Osteoblast (primary cell): ENCODE results near the gene OAS2. TPM values are rescaled to one million over a fixed set of nuclear protein-coding genes. Genes with fewer than 3 reads are reported as not detected.

Experiments
- DNase-seq: peaks from one replicate; pipeline ENCODE4 v3.0.0; 2011; ENCODE audit warnings: low spot score, mixed read lengths; ENCODE audit not compliant: insufficient read length; ENCODE audit errors: missing footprints
- H2AFZ ChIP-seq: 2 replicates; pipeline ENCODE4 v1.6.0; 2011; ENCODE audit warnings: mild to moderate bottlenecking, low read length
- H3K27ac ChIP-seq: 2 replicates; pipeline ENCODE4 v1.5.1; 2011; ENCODE audit warnings: mild to moderate bottlenecking, low read depth, low read length, moderate library complexity
- H3K27me3 ChIP-seq: 2 replicates; pipeline ENCODE4 v1.6.0; 2012; ENCODE audit warnings: mild to moderate bottlenecking, control low read depth, inconsistent platforms, low read length, moderate library complexity; ENCODE audit not compliant: insufficient read depth
- H3K36me3 ChIP-seq: 2 replicates; pipeline ENCODE4 v1.5.1; 2011; ENCODE audit warnings: mild to moderate bottlenecking, low read length, control low read depth, moderate library complexity; ENCODE audit not compliant: insufficient read depth
- H3K4me1 ChIP-seq: 2 replicates; pipeline ENCODE4 v1.5.1; 2011; ENCODE audit warnings: mild to moderate bottlenecking, low read length, control low read depth, moderate library complexity; ENCODE audit not compliant: insufficient read depth
- H3K4me2 ChIP-seq: 2 replicates; pipeline ENCODE4 v1.6.0; 2011; ENCODE audit warnings: mild to moderate bottlenecking, low read length; ENCODE audit not compliant: insufficient read depth
- H3K4me3 ChIP-seq: fragments of 200-600 bp; sonication (generic); 3 replicates; pipeline ENCODE4 v1.5.1; 2012; ENCODE audit warnings: mild to moderate bottlenecking, low read length, inconsistent platforms; ENCODE audit not compliant: insufficient read depth
- H3K79me2 ChIP-seq: 2 replicates; pipeline ENCODE4 v1.6.0; 2012; ENCODE audit warnings: mild to moderate bottlenecking, low read length, control low read depth, inconsistent platforms; ENCODE audit not compliant: insufficient read depth
- H3K9me3 ChIP-seq: 2 replicates; pipeline ENCODE4 v1.5.1; 2011; ENCODE audit warnings: low read depth, low read length, control low read depth
- H4K20me1 ChIP-seq: 2 replicates; pipeline ENCODE4 v1.6.0; 2012; ENCODE audit warnings: mild to moderate bottlenecking, low read length, control low read depth; ENCODE audit not compliant: insufficient read depth
- total RNA-seq: library from RNA; depleted of rRNA; stranded (reverse); fragments of >200 nt; gene quantifications from 2 replicates; pipeline ENCODE4 v1.2.3, GENCODE V29; 2012
- TF ChIP-seq, protein P1 (sequence below): IDR thresholded peaks from 2 replicates; pipeline ENCODE4 v1.5.1; 2011; ENCODE audit warnings: mild to moderate bottlenecking, low read depth, low read length, moderate library complexity; ENCODE audit errors: extremely low read depth

Gene OAS2
- total RNA-seq, 1 donor = 18.1 TPM

DNA sequence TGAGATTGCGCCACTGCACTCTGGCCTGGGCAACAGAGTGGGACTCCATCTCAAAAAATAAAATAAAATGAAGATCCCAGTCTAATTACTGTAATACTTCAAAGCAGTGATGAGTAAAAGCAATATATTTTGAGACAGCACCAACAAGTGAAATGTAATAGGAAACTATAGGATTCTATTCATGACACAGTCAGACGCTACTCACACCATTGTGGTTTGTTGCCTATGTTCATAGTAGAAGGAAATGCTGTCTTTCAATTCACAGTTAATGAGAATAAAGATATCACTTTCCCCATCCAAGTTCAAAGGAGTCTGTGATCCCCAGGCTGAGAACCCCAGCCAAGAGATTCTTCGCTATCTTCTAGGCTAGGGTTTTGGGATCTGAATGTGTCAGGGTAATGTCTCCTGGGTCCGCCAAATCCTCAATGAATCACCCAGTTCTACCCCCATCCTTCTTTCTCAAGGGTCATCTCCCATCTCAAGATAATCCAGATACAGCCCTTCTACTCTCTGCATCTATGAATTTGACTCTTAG lies 61.7 kb downstream of the OAS2 start:
- H3K4me2 ChIP-seq = no peak overlapping the region
- no peaks in the 10 kb centered on the region for H3K36me3 ChIP-seq
- no peaks in the 10 kb centered on the region for H4K20me1 ChIP-seq
- H3K9me3 ChIP-seq = no peaks in the 10 kb centered on the region
- no peaks in the 10 kb centered on the region for H3K27me3 ChIP-seq
- H3K4me3 ChIP-seq = no peak overlapping the region
- H3K27ac ChIP-seq = no peak overlapping the region
- H2AFZ ChIP-seq = no peak overlapping the region
- DNase-seq = no peak
- H3K79me2 ChIP-seq = no peaks in the 10 kb centered on the region
- peaks cover 8% of the 10 kb centered on the region for H3K4me1 ChIP-seq
- TF ChIP-seq, protein P1, sequence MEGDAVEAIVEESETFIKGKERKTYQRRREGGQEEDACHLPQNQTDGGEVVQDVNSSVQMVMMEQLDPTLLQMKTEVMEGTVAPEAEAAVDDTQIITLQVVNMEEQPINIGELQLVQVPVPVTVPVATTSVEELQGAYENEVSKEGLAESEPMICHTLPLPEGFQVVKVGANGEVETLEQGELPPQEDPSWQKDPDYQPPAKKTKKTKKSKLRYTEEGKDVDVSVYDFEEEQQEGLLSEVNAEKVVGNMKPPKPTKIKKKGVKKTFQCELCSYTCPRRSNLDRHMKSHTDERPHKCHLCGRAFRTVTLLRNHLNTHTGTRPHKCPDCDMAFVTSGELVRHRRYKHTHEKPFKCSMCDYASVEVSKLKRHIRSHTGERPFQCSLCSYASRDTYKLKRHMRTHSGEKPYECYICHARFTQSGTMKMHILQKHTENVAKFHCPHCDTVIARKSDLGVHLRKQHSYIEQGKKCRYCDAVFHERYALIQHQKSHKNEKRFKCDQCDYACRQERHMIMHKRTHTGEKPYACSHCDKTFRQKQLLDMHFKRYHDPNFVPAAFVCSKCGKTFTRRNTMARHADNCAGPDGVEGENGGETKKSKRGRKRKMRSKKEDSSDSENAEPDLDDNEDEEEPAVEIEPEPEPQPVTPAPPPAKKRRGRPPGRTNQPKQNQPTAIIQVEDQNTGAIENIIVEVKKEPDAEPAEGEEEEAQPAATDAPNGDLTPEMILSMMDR = no peak

DNA sequence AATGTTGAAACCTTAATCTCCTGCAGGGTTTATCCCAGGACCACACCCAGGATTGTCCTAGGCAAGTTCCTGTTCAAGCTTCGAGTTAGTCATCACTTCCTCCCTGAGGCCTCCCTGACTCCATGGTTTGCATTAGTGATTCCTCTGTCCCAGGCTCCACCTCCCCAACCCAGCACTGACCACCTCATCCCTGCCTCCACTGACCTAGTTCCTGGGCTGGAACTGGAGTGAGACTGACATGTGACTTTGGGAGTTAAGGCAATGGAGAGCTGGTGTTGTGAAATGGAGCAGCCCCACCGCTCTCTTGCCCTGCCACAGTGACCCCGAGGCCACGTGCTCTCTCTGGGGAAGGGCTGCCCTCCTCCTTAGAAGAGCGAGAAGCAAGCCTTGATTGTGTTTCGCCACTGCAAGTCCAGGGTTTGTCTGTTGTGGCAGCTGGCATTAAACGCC lies 62.4 kb downstream of the OAS2 start:
- Histone ChIP-seq H3K27me3 (no peaks in the 10 kb centered on the region), H2AFZ (peak overlapping the region; percentile 38), H3K4me2 (no peak overlapping the region), H3K36me3 (no peaks in the 10 kb centered on the region), H3K4me3 (no peak overlapping the region), H4K20me1 (no peaks in the 10 kb centered on the region), H3K9me3 (no peaks in the 10 kb centered on the region), H3K79me2 (no peaks in the 10 kb centered on the region), H3K4me1 (peaks cover 8% of the 10 kb centered on the region), H3K27ac (no peak overlapping the region)
- TF ChIP-seq, protein P1 = no peak
- no peak for DNase-seq

DNA sequence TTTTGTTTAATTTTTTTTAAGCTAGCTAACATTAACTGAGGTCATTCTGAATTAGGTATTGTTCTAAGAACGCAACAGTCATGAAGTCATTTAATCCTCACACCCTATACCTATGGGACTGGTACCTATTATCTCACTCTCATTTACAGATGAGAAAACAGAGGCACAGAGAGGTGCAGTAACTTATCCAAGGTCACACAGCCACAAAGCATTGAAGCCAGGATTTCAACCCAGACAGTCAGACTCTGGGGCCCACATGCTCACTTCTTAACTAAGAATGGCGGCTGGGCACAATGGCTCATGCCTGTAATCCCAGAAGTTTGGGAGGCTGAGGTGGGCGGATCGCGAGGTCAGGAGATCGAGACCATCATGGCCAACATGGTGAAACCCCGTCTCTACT lies 63.2 kb downstream of the OAS2 start:
- H3K27ac ChIP-seq = no peak overlapping the region

DNA sequence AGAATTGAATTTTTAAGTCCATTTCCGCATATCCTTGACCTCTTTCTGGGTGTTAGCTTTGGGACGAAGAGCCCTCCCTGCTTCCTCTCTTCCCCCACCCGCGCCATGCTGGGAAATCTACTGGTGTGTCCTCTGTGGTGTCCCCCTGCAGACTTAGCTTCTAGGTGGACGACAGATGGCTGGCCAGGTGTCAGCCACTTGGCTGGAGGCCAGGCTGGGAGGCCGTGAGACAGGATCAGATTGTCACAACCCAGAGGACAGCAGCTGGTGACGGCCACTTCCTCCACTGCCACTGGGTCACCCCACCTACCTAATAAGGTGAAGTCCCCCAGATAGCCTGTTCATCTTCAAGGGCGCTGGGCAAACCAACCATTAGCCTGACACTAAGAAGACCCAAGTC lies 64.9 kb downstream of the OAS2 start:
- Histone ChIP-seq H3K4me3 (no peak overlapping the region), H3K4me2 (no peak overlapping the region), H3K27me3 (peaks cover 5% of the 10 kb centered on the region), H3K4me1 (peaks cover 8% of the 10 kb centered on the region), H3K36me3 (no peaks in the 10 kb centered on the region), H2AFZ (no peak overlapping the region), H3K79me2 (no peaks in the 10 kb centered on the region), H3K9me3 (no peaks in the 10 kb centered on the region), H4K20me1 (no peaks in the 10 kb centered on the region), H3K27ac (no peak overlapping the region)
- TF ChIP-seq, protein P1 = no peak
- no peak for DNase-seq

More for the DNA sequence above, 63.2 kb downstream of the OAS2 start:
- TF ChIP-seq, protein P1 = no peak
- H3K9me3 ChIP-seq = no peaks in the 10 kb centered on the region
- H2AFZ ChIP-seq = no peak overlapping the region
- H3K36me3 ChIP-seq = no peaks in the 10 kb centered on the region
- no peak overlapping the region for H3K4me2 ChIP-seq
- no peaks in the 10 kb centered on the region for H4K20me1 ChIP-seq
- H3K4me1 ChIP-seq = peaks cover 8% of the 10 kb centered on the region
- peaks cover 4% of the 10 kb centered on the region for H3K27me3 ChIP-seq
- H3K79me2 ChIP-seq = no peaks in the 10 kb centered on the region
- DNase-seq = no peak
- no peak overlapping the region for H3K4me3 ChIP-seq
